Fibroblast of lung (primary cell): ENCODE data around the gene ACY1. TPM values are rescaled to one million over a fixed set of nuclear protein-coding genes. Genes with fewer than 3 reads are reported as not detected.

Experiments used
- DNase-seq, 2 donors: peaks; one replicate each; pipeline versions ENCODE4 v3.0.0 to v3.0.0-alpha.2; 2010; ENCODE audit warnings: low read depth in 2 of 2
- H2AFZ ChIP-seq: 2 replicates; pipeline ENCODE4 v1.5.1; 2012; ENCODE audit warnings: low read length, control low read depth, inconsistent platforms
- H3K27ac ChIP-seq: 2 replicates; pipeline ENCODE4 v1.5.1; 2011; ENCODE audit warnings: low read length, control low read depth; ENCODE audit not compliant: insufficient read depth
- H3K27me3 ChIP-seq: 2 replicates; pipeline ENCODE4 v1.5.1; 2011; ENCODE audit warnings: mild to moderate bottlenecking, low read length; ENCODE audit not compliant: control insufficient read depth, insufficient read depth
- H3K36me3 ChIP-seq: 2 replicates; pipeline ENCODE4 v1.5.1; 2011; ENCODE audit warnings: low read length; ENCODE audit not compliant: control insufficient read depth, insufficient read depth
- H3K4me1 ChIP-seq: 2 replicates; pipeline ENCODE4 v1.5.1; 2011; ENCODE audit warnings: low read length; ENCODE audit not compliant: control insufficient read depth, insufficient read depth; ENCODE audit errors: extremely low read depth
- H3K4me2 ChIP-seq: 2 replicates; pipeline ENCODE4 v1.5.1; 2011; ENCODE audit warnings: low read length, control low read depth; ENCODE audit not compliant: insufficient read depth; ENCODE audit errors: extremely low read depth
- H3K4me3 ChIP-seq, 4 experiments: fragments of 200-600 bp in 1 of 4; sonication (generic) in 1 of 4; replicated peaks in 1 of 4; 2 replicates each; pipeline ENCODE4 v1.5.1; 2011 to 2016; ENCODE audit warnings: low read length in 4 of 4, low read depth in 3 of 4, mild to moderate bottlenecking in 3 of 4, control low read depth in 2 of 4, inconsistent platforms in 1 of 4, mixed read lengths in 1 of 4; ENCODE audit not compliant: insufficient read depth in 1 of 4; ENCODE audit errors: control extremely low read depth in 1 of 4
- H3K79me2 ChIP-seq: 2 replicates; pipeline ENCODE4 v1.5.1; 2012; ENCODE audit warnings: mild to moderate bottlenecking, low read length, inconsistent platforms; ENCODE audit not compliant: control insufficient read depth, insufficient read depth
- H3K9ac ChIP-seq: 2 replicates; pipeline ENCODE4 v1.5.1; 2011; ENCODE audit warnings: mild to moderate bottlenecking, low read length, control low read depth; ENCODE audit not compliant: insufficient read depth
- H3K9me3 ChIP-seq: 2 replicates; pipeline ENCODE4 v1.5.1; 2012; ENCODE audit warnings: low read depth, low read length; ENCODE audit not compliant: control insufficient read depth, insufficient read depth
- H4K20me1 ChIP-seq: 2 replicates; pipeline ENCODE4 v1.5.1; 2011; ENCODE audit warnings: low read length; ENCODE audit not compliant: control insufficient read depth, insufficient read depth; ENCODE audit errors: extremely low read depth
- EZH2 ChIP-seq: IDR thresholded peaks from 2 replicates; pipeline ENCODE4 v1.5.1; 2012; ENCODE audit warnings: low read length, control low read depth, mild to moderate bottlenecking; ENCODE audit errors: missing control alignments
- polyA plus RNA-seq, 2 donors: library from polyadenylated mRNA; depleted of rRNA in 1 of 2; stranded (reverse) in 1 of 2; unstranded in 1 of 2; fragments of >200 nt; gene quantifications; 2 replicates each; pipeline ENCODE4 v1.2.1, GENCODE V29; 2011 to 2012; ENCODE audit warnings: missing spikeins in 1 of 2
- total RNA-seq: library from RNA; depleted of rRNA; stranded (reverse); fragments of >200 nt; gene quantifications from 2 replicates; pipeline ENCODE4 v1.2.1, GENCODE V29; 2014
- TF ChIP-seq, protein P1 (sequence below), 2 donors: IDR thresholded peaks in 1 of 2; conservative IDR thresholded peaks in 1 of 2; 1 replicate in 1 of 2; 2 replicates in 1 of 2; pipeline ENCODE4 v1.5.1; 2011 to 2012; ENCODE audit warnings: low read length in 2 of 2, control low read depth in 1 of 2, inconsistent platforms in 1 of 2, low read depth in 1 of 2, mild to moderate bottlenecking in 1 of 2

The ACY1 gene
- total and polyA plus RNA-seq, 2 donors (not counting 1 experiment from before 2014, with no cell fraction given) = 21.4 to 40.3 TPM

DNA sequence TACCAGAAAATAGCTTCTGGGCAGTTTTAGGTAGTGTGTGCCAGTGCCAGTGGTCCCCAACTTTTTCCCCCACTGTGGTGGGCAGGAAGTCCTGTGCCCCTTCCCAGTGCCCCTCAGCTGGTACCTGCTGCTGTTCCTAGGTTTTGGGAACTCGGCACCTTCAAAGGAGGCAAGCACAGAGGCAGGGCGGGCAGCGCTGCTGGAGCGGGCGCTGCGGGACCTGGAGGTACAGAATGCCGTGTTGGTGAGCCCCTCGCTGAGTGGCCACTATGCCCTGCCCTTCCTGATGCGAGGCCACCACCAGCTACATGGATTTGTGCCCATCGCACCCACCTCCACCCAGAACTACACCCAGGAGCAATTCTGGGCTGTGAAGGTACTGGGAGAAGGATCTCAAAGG, 3.1 kb upstream of the ACY1 start:
- no peak for DNase-seq
- peaks cover 6% of the 10 kb centered on the region for H3K79me2 ChIP-seq
- H3K27me3 ChIP-seq = no peaks in the 10 kb centered on the region
- no peak overlapping the region for H3K9ac ChIP-seq
- no peaks in the 10 kb centered on the region for H4K20me1 ChIP-seq
- H3K9me3 ChIP-seq = no peaks in the 10 kb centered on the region
- H3K4me3 ChIP-seq = no peak overlapping the region
- H3K4me1 ChIP-seq = peaks cover 10% of the 10 kb centered on the region
- no peak overlapping the region for H3K27ac ChIP-seq
- H3K4me2 ChIP-seq = no peak overlapping the region
- H2AFZ ChIP-seq = no peak overlapping the region
- peaks cover 1% of the 10 kb centered on the region for H3K36me3 ChIP-seq
- TF ChIP-seq, protein P1, sequence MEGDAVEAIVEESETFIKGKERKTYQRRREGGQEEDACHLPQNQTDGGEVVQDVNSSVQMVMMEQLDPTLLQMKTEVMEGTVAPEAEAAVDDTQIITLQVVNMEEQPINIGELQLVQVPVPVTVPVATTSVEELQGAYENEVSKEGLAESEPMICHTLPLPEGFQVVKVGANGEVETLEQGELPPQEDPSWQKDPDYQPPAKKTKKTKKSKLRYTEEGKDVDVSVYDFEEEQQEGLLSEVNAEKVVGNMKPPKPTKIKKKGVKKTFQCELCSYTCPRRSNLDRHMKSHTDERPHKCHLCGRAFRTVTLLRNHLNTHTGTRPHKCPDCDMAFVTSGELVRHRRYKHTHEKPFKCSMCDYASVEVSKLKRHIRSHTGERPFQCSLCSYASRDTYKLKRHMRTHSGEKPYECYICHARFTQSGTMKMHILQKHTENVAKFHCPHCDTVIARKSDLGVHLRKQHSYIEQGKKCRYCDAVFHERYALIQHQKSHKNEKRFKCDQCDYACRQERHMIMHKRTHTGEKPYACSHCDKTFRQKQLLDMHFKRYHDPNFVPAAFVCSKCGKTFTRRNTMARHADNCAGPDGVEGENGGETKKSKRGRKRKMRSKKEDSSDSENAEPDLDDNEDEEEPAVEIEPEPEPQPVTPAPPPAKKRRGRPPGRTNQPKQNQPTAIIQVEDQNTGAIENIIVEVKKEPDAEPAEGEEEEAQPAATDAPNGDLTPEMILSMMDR (conservative IDR thresholded peaks at IDR 0.05 in 1 of 2, IDR thresholded peaks at IDR 0.05 in 1 of 2; ENCODE audit: low read depth in 1 of 2, low read length in 2 of 2) = no peak
- no peak for TF ChIP-seq EZH2

DNA sequence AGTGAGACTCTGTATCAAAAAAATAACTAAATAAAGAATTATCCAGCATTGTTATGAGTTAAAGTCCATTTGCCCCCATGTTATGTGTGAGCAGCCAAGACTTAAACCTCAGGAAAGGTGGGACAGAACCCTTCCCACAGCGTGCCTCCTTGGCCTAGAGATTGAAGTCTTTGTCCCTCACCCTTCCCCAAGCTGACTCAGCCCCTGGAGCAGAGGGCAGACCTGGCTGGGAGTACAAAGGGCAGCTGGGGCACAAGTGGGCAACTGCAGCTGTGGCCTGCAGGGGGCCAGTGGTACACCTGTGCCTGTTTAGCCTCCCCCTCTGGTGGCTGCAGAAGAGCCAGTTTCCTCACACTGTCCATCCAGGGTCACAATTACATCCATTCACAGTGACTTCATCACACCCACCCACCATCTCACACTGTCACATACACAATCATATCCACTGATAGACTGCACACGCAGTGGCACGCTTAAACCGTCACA, 940 bp upstream of the ACY1 start:
- peaks cover 5% of the 10 kb centered on the region for H3K4me1 ChIP-seq

DNA sequence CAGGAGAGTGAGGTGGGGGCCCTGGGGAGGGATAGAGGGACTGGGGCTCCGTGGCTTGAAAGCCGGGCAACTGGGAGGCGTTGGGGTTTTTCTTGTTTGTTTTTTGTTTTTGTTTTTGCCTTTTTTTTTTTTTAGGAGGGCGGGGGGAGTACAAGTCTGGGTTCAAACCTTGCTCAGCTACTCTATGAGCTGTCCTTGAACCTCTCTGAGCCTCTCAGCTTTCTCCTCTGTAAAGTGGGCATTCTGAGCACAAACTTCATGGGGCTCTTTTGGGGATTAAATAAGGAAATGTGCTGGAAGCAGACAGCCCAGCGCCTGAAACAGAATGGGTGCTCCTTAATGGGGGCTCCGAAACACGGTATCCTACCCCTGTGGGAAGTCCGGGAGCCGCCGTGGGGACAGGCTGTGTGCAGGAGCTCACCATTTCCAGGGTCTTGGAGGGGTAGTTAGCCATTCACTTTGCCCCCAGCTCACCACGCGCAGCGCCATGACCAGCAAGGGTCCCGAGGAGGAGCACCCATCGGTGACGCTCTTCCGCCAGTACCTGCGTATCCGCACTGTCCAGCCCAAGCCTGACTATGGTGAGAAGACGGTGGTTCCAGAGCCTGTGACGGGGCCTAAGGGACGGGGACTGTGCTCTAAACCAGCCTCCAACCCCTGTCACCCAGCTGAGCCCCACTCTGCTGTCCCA, 388 bp downstream of the ACY1 start:
- Histone ChIP-seq H3K9me3 (no peaks in the 10 kb centered on the region), H3K79me2 (peaks cover 6% of the 10 kb centered on the region), H2AFZ (peak overlapping the region; percentile 25), H3K9ac (peak overlapping the region; percentile 73), H3K4me3 (peak overlapping the region; percentile 52 to 75 (median 66)), H3K4me2 (peak overlapping the region; percentile 90), H3K27ac (peak overlapping the region; percentile 93), H4K20me1 (no peaks in the 10 kb centered on the region), H3K27me3 (no peaks in the 10 kb centered on the region), H3K36me3 (peaks cover 2% of the 10 kb centered on the region), H3K4me1 (peaks cover 5% of the 10 kb centered on the region)
- TF ChIP-seq EZH2 = no peak
- TF ChIP-seq, protein P1 (conservative IDR thresholded peaks at IDR 0.05 in 1 of 2, IDR thresholded peaks at IDR 0.05 in 1 of 2; ENCODE audit: low read depth in 1 of 2, low read length in 2 of 2) = no peak
- DNase-seq = no peak

More for the DNA sequence above, 940 bp upstream of the ACY1 start:
- peaks cover 6% of the 10 kb centered on the region for H3K79me2 ChIP-seq
- H3K9me3 ChIP-seq = no peaks in the 10 kb centered on the region
- H3K36me3 ChIP-seq = peaks cover 1% of the 10 kb centered on the region
- peak overlapping the region; percentile 55 to 75 (median 66) for H3K4me3 ChIP-seq
- no peaks in the 10 kb centered on the region for H4K20me1 ChIP-seq
- H2AFZ ChIP-seq = peak overlapping the region; percentile 39
- H3K4me2 ChIP-seq = peak overlapping the region; percentile 92
- H3K9ac ChIP-seq = peak overlapping the region; percentile 73
- H3K27ac ChIP-seq = peak overlapping the region; percentile 93
- no peak for DNase-seq
- TF ChIP-seq, protein P1 (conservative IDR thresholded peaks at IDR 0.05 in 1 of 2, IDR thresholded peaks at IDR 0.05 in 1 of 2; ENCODE audit: low read depth in 1 of 2, low read length in 2 of 2) = peak; percentile 43 to 52
- no peak for TF ChIP-seq EZH2
- H3K27me3 ChIP-seq = no peaks in the 10 kb centered on the region
